ENCODE results near the gene CHTF18. TPM values are rescaled to one million over a fixed set of nuclear protein-coding genes. Genes with fewer than 3 reads are reported as not detected.
"Not testable (repeated sequence)": the region's sequence is repeated elsewhere in the genome, so short reads cannot be mapped to it uniquely, and the experiment has no call there.

Gene CHTF18
- total RNA-seq, 4 donors from 2014 or later: 2.8 to 10.7 (median 4.6) TPM

DNA sequence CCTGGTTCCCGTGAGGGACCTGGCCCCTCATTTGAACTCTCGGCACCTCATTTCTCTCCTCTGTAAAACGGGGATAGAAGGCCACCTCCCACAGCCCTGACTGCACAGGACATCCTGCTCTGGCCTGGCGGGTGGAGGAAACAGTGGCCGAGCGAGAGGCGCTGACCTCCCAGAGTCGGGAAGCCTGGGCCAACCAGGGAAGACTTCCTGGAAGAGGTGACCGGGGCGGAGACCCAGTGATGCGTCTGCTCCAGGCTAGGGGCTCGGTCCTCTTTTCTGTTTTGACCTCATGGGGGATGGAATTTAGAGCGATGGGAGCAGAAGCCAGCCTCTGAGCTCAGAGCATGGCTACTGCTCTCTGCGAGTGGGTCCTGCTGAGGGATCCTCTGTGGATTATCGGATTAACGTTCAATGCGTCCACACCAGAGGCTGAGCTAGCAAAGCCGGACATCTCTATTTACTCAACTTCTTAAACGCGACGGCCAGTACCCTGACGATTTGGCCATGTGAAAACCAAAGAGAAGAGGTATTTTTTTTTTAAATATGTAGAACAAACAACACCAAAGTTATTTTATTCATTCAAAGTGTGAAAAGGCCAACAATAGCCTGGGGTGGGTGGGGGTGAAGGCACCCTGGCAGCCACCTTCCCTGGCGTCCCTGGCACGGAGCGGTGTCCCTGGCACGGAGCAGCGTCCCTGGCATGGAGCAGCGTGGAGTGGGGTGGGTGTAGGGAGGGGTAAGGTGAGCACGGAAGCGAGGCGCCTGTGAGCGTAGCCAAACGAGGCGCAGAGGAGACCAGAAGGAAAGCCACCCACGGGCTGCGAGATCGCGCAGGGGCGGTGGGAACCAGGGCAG, 37.0 kb upstream of the CHTF18 start:
- ATAC-seq (ENCODE audit: low FRiP score): no peak
- no peak for DNase-seq (ENCODE audit: low spot score)
- TF ChIP-seq, protein P1, sequence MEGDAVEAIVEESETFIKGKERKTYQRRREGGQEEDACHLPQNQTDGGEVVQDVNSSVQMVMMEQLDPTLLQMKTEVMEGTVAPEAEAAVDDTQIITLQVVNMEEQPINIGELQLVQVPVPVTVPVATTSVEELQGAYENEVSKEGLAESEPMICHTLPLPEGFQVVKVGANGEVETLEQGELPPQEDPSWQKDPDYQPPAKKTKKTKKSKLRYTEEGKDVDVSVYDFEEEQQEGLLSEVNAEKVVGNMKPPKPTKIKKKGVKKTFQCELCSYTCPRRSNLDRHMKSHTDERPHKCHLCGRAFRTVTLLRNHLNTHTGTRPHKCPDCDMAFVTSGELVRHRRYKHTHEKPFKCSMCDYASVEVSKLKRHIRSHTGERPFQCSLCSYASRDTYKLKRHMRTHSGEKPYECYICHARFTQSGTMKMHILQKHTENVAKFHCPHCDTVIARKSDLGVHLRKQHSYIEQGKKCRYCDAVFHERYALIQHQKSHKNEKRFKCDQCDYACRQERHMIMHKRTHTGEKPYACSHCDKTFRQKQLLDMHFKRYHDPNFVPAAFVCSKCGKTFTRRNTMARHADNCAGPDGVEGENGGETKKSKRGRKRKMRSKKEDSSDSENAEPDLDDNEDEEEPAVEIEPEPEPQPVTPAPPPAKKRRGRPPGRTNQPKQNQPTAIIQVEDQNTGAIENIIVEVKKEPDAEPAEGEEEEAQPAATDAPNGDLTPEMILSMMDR (IDR thresholded peaks at IDR 0.05): no peak

- TF ChIP-seq, protein P1 (IDR thresholded peaks at IDR 0.05): no peak
- ATAC-seq (ENCODE audit: low FRiP score) (no peak), DNase-seq (ENCODE audit: low spot score) (no peak)
Measured at GRCh38 chr16:752007-752312, 36.5 kb upstream of the CHTF18 start.

DNA sequence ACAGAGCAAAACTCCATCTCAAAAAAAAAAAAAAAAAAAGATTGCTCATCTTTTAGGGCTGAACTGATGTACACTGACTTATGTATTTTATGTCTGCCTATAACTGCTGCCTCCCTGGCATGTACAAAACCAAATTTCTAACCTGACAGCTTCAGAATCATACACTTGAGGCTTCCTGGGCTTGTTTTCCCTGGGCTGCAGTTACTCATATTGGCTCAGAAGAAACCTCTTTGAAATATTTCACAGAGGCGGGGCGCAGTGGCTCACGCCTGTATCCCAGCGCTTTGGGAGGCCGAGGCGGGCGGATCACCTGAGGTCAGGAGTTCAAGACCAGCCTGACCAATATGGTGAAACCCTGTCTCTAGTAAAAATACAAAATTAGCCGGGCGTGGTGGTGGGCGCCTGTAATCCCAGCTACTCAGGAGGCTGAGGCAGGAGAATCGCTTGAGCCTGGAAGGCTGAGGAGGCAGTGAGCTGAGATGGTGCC, 34.3 kb upstream of the CHTF18 start:
- DNase-seq (ENCODE audit: low spot score): not testable (repeated sequence)
- ATAC-seq (ENCODE audit: low FRiP score): peak; percentile 48

DNA sequence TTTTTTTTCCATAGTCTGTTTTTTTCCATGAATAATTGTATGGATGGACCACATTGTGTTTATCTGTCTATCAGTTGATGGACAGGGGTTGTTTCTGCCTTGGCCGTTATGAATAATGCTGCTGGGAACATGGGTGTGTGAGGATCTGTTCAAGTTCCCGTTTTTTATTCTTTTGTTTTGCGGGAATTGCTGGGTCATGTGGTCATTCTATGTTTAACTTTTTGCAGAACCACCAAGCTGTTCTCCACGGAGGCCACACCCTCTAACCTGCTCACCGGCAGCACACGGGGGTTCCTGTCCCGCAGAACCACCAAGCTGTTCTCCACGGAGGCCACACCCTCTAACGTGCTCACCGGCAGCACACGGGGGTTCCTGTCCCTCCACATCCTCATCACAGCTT, 33.8 kb upstream of the CHTF18 start:
- ATAC-seq (ENCODE audit: low FRiP score) (no peak), DNase-seq (ENCODE audit: low spot score) (no peak)
- TF ChIP-seq, protein P1 (IDR thresholded peaks at IDR 0.05): no peak

DNA sequence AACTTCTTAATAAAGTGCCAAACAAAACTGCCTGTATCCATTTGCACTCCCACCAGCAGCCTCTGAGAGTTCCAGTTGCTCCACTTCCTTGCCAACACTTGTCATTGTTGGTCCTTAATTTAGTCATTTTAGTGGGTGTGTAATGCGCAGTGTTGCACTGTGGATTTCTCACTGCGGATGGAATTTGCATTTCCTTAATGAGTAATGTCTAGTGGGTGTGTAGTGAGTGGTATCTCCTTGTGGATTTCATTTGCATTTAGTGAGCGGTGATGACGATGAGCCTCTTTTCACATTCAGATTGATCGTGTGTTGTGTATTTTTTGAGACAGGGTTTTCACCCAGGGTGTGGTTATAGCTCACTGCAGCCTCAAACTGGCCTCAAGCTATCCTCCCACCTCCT, 32.0 kb upstream of the CHTF18 start:
- ATAC-seq (ENCODE audit: low FRiP score): no peak
- no peak for DNase-seq (ENCODE audit: low spot score)
- TF ChIP-seq, protein P1 (IDR thresholded peaks at IDR 0.05): no peak

DNA sequence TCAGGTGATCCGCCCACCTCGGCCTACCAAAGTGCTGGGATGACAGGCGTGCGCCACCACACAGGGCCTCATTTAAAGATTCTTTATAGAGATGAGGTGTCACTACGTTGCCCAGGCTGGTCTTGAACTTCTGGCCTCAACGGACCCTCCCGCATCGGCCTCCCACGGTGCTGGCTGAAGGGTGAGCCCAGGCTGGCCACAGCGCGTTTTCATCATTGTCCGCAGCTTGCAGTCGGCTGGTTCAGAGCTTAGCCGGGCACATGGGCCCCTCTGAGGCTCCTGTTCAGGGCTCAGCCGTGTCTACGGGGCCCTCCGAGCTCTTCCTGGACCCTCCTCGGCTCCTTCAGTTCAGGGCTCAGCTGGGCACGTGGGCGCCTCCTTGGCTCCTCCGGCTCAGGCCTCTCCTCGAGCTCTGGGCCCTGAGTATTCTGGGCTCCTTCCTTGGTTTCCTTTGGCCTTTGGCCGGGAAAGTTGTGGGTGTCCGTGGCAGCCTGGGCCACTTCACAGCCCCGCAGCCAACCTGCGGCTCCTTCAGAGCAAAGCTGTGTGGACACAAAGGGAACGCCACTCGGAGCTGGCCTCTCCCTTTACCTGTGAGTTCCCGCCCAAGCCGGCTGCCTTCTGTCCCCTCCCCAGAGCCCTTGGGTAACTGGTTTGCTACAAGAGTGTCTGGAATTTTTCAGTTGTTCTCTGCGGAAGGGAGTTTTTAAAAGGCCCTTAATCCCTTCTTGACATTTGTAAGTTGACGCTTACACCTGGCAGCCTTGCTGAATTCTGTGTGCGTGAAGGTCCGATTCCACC, 29.1 kb upstream of the CHTF18 start:
- TF ChIP-seq, protein P1 (IDR thresholded peaks at IDR 0.05): no peak
- ATAC-seq (ENCODE audit: low FRiP score): no peak
- DNase-seq (ENCODE audit: low spot score): no peak

DNA sequence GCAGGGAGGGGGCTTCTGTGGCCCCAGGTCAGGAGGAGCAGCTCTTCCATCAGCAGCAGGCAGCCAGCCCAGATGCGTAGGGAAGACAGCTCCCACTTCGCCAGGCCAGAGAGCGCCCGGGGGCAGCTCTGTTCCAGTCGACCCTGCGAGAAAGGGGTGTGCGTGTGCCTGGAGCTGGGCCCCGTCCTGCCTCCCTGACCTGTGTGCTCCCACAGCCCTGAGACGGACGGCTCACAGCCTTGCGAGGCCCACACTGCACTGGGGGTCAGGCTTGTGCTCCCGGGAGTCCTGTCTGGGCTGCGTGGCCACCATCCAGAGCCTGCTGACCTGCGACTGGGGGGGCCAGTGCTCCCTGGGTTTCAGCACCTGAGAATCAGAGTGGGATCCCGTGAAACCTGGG, 28.4 kb upstream of the CHTF18 start:
- DNase-seq (ENCODE audit: low spot score) (no peak), ATAC-seq (ENCODE audit: low FRiP score) (peak; percentile 23)
- TF ChIP-seq, protein P1 (IDR thresholded peaks at IDR 0.05): no peak
